Body of pancreas (tissue), 4 donors: ENCODE results near the gene JPT1.

Source experiments
- POLR2A ChIP-seq, 3 donors: fragments of 450-650 bp; IDR thresholded peaks; one replicate each; pipeline ENCODE4 v1.6.1; 2016; ENCODE audit warnings: antibody characterized with exemption in 3 of 3, mild to moderate bottlenecking in 2 of 3
- TF ChIP-seq, protein P1 (sequence below), 7 experiments: fragments of 450-650 bp in 4 of 7; fragments of 200-600 bp in 3 of 7; sonication (generic) in 3 of 7; IDR thresholded peaks; one replicate each; pipeline ENCODE4 v1.5.1; 2016 to 2019; ENCODE audit warnings: antibody characterized with exemption in 7 of 7

DNA sequence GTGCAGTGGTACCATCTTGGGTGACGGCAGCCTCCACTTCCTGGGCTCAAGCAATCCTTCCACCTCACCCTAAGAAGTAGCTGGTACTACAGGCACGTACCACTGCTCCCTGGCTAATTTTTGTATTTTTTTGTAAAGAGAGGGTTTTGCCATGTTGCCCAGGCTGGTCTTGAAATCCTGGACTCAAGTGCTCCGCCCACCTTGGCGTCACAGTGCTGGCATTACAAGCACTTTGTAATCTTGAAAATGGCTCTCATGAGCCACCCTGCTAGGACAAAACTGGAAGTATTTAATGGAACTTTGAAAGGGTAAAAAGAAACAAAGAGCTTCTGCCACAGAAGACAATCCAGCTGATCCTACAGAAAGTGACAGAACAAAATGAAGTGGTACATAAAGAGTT, 19.2 kb upstream of the JPT1 start:
- no peak for TF ChIP-seq POLR2A (IDR thresholded peaks at IDR 0.05)
- TF ChIP-seq, protein P1, sequence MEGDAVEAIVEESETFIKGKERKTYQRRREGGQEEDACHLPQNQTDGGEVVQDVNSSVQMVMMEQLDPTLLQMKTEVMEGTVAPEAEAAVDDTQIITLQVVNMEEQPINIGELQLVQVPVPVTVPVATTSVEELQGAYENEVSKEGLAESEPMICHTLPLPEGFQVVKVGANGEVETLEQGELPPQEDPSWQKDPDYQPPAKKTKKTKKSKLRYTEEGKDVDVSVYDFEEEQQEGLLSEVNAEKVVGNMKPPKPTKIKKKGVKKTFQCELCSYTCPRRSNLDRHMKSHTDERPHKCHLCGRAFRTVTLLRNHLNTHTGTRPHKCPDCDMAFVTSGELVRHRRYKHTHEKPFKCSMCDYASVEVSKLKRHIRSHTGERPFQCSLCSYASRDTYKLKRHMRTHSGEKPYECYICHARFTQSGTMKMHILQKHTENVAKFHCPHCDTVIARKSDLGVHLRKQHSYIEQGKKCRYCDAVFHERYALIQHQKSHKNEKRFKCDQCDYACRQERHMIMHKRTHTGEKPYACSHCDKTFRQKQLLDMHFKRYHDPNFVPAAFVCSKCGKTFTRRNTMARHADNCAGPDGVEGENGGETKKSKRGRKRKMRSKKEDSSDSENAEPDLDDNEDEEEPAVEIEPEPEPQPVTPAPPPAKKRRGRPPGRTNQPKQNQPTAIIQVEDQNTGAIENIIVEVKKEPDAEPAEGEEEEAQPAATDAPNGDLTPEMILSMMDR (IDR thresholded peaks at IDR 0.05), result no peak
